Suprapubic skin (tissue), 3 donors: ENCODE results near the gene TNFRSF8.

Experiments
- POLR2A ChIP-seq, 2 donors: fragments of 450-650 bp; IDR thresholded peaks; one replicate each; pipeline ENCODE4 v1.6.1; 2017; ENCODE audit warnings: antibody characterized with exemption in 2 of 2, mild to moderate bottlenecking in 2 of 2, moderate library complexity in 2 of 2
- TF ChIP-seq, protein P1 (sequence below), 2 donors: fragments of 200-600 bp in 1 of 2; fragments of 450-650 bp in 1 of 2; sonication (generic) in 1 of 2; IDR thresholded peaks; one replicate each; pipeline ENCODE4 v1.5.1; 2016 to 2019; ENCODE audit warnings: antibody characterized with exemption in 2 of 2, mild to moderate bottlenecking in 1 of 2, moderate library complexity in 1 of 2

DNA sequence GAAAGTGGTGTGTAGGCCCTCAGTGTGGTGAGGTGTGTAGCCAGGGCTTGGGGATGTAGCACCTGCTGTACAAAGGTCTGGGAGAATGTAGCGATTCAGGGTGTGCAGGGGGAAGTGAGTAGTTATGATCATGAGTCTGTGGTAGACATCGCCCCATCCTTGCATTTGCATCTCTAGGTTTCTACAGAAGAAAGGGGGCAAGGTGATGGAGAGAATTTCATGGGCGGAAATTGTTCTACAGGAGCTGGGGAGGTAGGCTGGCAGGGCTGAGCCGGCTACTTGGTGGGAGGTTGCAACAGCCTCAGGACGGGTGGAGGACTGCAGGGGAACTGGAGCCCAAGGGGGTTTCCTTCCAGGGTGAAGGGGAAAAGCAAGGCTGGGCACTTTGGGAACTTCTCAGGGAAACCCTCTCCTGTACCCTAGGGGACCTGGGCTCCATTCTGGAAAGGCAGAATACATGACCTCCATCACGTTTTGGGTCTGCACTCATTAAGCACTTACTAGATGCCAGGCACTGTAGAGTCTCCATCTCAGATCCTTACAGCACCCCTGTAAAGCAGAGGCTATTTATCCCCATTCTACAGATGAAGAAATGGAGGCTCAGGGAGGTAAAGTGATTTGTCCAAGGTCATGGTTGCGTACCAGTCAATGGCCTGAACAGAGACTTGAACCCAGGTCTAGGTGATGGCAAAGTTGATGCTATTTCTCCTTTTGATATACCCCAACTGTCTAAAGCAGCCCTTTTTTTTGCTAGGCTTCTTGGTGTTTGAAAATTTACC lies 89.2 kb downstream of the TNFRSF8 start:
- TF ChIP-seq, protein P1, sequence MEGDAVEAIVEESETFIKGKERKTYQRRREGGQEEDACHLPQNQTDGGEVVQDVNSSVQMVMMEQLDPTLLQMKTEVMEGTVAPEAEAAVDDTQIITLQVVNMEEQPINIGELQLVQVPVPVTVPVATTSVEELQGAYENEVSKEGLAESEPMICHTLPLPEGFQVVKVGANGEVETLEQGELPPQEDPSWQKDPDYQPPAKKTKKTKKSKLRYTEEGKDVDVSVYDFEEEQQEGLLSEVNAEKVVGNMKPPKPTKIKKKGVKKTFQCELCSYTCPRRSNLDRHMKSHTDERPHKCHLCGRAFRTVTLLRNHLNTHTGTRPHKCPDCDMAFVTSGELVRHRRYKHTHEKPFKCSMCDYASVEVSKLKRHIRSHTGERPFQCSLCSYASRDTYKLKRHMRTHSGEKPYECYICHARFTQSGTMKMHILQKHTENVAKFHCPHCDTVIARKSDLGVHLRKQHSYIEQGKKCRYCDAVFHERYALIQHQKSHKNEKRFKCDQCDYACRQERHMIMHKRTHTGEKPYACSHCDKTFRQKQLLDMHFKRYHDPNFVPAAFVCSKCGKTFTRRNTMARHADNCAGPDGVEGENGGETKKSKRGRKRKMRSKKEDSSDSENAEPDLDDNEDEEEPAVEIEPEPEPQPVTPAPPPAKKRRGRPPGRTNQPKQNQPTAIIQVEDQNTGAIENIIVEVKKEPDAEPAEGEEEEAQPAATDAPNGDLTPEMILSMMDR (IDR thresholded peaks at IDR 0.05) = no peak
- no peak for TF ChIP-seq POLR2A (IDR thresholded peaks at IDR 0.05)
